T-helper 1 cell treated with Interleukin-12 subunit alpha and Interleukin-12 subunit beta and Interleukin-4 antibody, amounts not matched to agents 30 ng/mL and 1 ng/mL, for 36 hours (primary cell): ENCODE measurements around the gene LMOD2. TPM values are rescaled to one million over a fixed set of nuclear protein-coding genes. Genes with fewer than 3 reads are reported as not detected.

ENCODE experiments used
- intact Hi-C: fragments of 100-400 bp; cut with micrococcal nuclease; formaldehyde crosslinking; loops from one replicate; pipeline ENCODE4 v1.15.1; 2024
- total RNA-seq: library from RNA; stranded (reverse); gene quantifications from 2 replicates; pipeline ENCODE4 v1.2.3, GENCODE V29; 2022

Gene LMOD2
- total RNA-seq, 1 donor from 2014 or later: not detected

DNA sequence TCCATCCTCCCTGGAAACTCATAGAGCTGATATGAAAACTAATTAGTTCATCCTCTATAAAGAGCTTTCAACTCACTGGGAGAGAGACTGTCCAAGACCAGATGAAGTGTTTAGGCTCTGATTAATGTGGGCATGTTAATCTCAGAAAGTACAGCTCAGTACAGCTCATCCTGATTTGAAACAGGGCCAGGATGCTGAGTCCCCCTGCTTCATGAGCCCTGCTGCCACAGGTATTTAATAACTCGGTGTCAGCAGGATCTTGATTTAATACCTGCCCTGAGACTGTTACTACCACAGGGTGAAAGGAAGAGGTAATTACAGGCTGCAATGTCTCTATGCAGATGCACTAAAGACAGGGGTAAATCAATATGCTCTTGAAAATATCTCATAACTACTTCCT, 10.8 kb downstream of the LMOD2 start:
- intact Hi-C loops: no loop called here

- intact Hi-C loops: no loop called here
Observed at GRCh38 chr7:123669485-123669884, 13.8 kb downstream of the LMOD2 start.

GRCh38 chr7:123673137-123673732, 17.6 kb downstream of the LMOD2 start:
- intact Hi-C loops: no loop called here

- intact Hi-C loops: no loop called here
Observed at GRCh38 chr7:123673752-123674398, 18.2 kb downstream of the LMOD2 start.

- intact Hi-C loops: no loop called here
Observed at GRCh38 chr7:123674399-123675180, 18.9 kb downstream of the LMOD2 start.

- intact Hi-C loops: no loop called here
Observed at GRCh38 chr7:123675181-123675473, 19.5 kb downstream of the LMOD2 start.

DNA sequence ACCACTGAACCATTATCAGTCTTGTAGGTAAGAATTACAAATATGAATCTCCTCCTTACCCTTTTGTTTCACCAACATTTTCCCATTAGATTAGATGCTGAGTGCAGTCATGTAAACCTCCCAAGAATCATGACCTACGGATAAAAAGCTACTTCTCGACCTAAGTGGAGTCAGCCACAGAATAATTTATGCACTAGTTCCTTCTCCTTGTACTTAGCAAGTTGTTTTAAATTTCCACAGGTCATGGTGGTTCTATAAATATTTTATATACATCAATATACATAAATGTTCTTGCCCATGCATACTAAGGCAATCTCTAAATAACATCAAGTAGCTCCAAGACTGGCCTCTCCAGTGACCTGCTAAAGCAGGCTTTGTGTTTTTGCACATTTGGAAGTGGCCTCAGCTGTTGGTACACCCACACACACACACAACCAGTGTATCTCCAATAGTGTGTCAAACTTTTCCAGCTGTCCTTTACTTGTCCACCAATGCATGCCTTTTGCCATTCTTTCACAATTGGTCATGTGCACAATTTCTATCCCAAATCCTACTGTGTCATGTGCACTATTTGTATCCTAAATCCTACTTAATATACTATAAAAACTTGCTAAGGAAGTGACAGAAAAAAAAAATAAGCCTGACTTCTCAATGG, 21.5 kb downstream of the LMOD2 start:
- intact Hi-C loops: no loop called here

- intact Hi-C loops: loop anchor here (5.0 kb wide), 1 partner anchor 1178 kb away; no protein-coding TSS in a partner anchor
Observed at GRCh38 chr7:123679614-123680013, 23.9 kb downstream of the LMOD2 start.

DNA sequence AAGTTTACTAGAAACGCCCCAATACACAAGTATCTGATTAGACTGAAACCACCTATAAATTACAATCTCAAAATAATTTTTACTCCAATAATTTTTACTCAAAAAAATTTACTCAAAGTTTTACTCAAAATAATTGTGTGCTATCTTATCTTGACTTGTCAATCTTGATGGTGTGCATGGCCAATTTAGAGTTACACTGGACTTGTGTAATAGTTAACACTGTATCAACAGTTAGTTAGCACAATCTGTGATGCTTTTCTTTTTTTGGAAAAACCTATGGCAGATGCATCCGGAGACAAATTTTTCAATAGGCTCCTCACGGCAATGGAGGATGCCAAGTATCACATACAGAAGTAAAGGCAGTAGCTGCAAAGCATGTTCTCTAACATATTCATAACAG, 24.9 kb downstream of the LMOD2 start:
- intact Hi-C loops: loop anchor here (5.0 kb wide), 1 partner anchor 1177 kb away; no protein-coding TSS in a partner anchor

GRCh38 chr7:123681561-123681960, 25.9 kb downstream of the LMOD2 start:
- intact Hi-C loops: loop anchor here (5.0 kb wide), 1 partner anchor 1176 kb away; no protein-coding TSS in a partner anchor

DNA sequence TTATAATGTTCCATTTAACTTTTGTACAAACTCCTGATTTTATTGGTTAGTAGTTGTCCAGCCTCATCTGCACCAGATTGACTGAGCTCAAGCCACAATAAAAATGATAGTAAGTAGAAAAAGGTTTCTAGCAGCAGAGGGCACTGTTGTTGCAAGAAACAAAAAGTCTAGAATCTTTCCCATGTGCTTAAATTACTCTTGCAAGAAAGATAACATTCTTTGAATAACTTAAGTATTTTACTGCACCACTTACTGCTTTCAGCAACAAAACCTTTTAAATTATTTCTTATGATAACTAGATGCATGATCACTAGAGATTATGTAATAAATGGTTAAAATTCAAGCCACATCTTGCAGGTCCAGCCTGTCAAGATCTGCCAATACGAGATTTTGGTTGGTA, 27.0 kb downstream of the LMOD2 start:
- intact Hi-C loops: loop anchor here (1.0 to 5.0 kb wide), 5 partner anchors 19 to 1175 kb away; partner anchors contain the start of gene WASL

- intact Hi-C loops: no loop called here
Observed at GRCh38 chr7:123687161-123687560, 31.5 kb downstream of the LMOD2 start.

DNA sequence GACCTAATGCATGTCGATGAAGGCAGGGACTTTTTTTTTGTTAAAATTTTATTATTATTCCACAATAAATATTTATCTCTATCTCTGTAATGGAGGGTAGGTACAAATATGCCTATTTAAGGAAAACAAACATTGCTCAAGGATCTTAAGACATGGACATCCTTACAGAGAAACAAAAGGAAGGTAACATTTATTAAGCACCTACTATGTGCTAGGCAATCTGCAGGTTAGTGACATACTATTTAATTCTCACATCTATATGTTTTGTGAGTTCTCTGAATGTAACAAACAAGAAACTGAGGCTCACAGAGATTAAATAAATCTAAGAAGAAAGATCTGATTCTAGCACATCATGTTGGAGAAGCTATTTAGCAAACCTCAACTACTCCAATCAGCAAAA, 32.1 kb downstream of the LMOD2 start:
- intact Hi-C loops: no loop called here

DNA sequence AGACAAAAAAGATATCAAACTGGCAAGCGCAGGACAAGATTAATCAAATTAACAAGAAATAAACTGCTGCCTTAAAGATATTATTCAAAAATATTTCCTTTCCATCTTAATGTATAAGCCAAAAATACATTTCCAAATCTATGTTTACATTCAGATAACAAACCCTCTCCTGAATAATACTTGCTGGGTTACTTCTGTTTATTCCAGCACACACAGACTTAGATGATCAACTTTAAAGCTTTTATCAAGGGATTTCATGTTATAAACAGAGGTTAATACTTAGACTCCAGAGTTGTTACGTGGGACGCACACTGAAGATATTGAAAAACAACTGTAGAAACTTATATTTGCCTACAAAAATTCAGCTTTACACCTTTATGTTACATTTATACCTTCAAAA, 33.6 kb downstream of the LMOD2 start:
- intact Hi-C loops: no loop called here

GRCh38 chr7:123690550-123690949, 34.9 kb downstream of the LMOD2 start:
- intact Hi-C loops: no loop called here

DNA sequence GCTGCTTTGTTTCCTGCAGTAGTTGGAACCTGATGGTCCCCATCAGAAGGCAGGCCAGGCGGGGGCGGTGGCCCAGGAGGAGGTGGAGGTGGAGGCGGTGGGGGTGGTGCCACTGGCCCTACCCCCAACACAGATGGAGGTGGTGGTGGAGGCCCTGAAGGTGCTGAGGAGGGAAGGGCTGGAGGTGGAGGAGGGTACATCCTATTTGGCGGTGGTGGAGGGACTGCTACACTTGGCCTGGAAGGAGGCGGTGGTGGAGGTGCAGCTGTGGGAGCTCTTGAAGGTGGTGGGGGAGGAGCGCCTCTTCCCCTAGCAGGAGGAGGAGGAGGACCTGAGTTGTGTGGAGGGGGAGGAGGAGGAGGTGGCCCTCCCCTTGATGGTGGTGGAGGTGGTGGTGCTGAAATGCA, 36.8 kb downstream of the LMOD2 start:
- intact Hi-C loops: no loop called here

DNA sequence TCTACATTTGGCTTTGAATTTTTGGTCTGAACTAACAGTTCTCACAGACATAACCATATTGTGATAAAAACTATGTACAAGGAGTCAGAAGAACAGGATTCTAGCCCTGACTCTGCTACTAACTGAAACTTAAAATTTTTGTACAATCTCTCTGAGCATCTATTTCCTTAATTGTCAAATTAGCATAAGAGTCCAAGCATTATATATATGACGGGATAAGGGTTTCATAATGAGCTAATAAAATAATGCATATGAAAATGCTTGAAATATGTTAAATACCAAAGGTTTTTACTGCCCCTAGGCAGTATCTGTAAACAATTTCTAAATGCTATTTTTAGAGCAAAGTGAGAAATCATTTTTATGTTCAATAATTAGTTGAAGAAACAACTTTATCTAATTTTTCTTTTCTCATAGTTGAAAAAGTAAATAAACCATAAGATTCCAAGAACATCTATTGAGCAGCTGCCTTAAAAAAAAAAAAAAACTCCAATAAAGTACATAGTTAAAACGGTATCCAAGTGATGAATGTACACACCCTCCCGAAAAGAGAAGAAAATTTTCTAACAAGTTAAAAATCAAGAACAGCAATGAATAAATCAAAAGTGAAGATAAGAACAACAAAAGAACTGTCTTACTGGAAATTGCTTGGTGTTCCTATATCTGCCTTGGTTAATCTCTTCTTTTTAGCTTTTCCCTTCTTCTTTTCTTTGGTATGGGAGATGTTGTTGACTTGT, 40.4 kb downstream of the LMOD2 start:
- intact Hi-C loops: no loop called here

- intact Hi-C loops: no loop called here
Observed at GRCh38 chr7:123705211-123705901, 49.7 kb downstream of the LMOD2 start.

DNA sequence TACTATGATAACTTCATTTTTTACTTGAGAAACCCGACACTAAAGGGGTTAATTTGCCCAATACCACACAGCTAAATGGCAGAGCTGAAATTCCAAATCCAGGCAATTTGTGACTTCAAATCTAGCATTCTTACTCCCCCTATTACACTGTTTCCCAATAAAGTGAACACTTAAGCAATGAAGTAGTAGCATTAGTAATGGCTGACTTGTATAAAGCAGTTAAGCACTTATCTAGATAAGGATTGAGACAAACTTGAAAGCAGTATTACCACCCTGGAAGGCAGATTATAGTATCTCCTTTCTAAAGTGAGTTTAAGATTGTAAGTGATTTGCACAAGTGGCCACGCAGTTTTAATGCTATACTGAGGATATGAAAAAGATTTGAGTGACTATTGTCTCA, 53.9 kb downstream of the LMOD2 start:
- intact Hi-C loops: no loop called here

- intact Hi-C loops: loop anchor here (1.0 kb wide), 1 partner anchor 9 kb away; no protein-coding TSS in a partner anchor
Observed at GRCh38 chr7:123710683-123711082, 55.0 kb downstream of the LMOD2 start.
